HG02981 (cell line): Measurements from ENCODE around the gene SSX4.
"Not testable (repeated sequence)": the region's sequence is repeated elsewhere in the genome, so short reads cannot be mapped to it uniquely, and the experiment has no call there.

Source experiments
- ATAC-seq: cut with Tn5 transposase; IDR thresholded peaks from one replicate; pipeline ENCODE4 v1.9.1; 2021; ENCODE audit warnings: mild to moderate bottlenecking, moderate library complexity; ENCODE audit not compliant: unreplicated experiment

SSX4 gene, protein sequence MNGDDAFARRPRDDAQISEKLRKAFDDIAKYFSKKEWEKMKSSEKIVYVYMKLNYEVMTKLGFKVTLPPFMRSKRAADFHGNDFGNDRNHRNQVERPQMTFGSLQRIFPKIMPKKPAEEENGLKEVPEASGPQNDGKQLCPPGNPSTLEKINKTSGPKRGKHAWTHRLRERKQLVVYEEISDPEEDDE

DNA sequence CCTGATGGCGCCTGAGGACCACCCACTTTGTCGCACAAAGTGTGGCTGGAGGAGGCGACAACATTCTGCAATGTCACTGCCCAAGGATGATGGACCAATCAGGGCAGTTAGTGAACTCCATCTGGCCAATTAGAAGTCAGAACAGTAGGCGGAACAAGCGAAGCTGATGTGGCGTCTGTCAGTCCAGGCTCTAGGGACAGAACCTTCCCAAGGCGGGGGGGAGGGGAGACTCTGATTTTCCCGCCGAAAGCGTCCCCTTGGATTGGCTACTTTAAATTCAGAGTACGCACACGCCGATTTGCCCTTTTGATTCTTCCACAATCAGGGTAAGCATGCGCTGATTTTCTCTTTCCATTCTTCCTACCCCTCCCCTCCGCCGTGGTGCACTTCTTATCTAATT is at the start of gene SSX4:
Gene SSX4, plus strand, starts transcription at position 301 of the 400 bp plus-strand sequence. CDS start 515 bp downstream, outside the sequence.
- not testable (repeated sequence) for ATAC-seq

GRCh38 chrX:48346059-48346458 is 37.3 kb upstream of the SSX4 start:
- ATAC-seq = not testable (repeated sequence)

GRCh38 chrX:48356315-48357094 is 26.8 kb upstream of the SSX4 start, which contains the start of gene SSX3:
TSS of gene SSX3 (minus strand) at chrX:48356703. CDS start at chrX:48355249, 1,454 bp downstream.
- not testable (repeated sequence) for ATAC-seq

- ATAC-seq = no peak
Measured at GRCh38 chrX:48357681-48358080, 25.7 kb upstream of the SSX4 start.

DNA sequence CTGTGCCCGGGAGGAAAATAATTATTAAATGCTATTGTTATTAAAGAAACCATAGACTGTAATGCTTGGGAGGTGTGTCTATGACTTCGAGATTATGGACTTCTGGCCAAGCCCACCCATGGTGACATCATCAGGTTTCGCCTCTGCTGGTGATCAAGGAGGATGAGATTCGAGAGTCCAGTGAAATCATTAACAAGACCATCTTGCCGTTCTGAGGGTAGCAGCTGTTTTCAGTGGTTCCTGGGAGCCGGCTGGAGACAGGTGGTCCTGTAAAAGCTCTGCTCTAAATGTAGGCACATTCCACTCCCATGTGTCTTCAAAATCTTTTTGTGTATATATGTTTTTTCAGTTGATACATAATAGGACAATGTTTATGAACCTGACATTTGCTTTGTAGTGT is 24.1 kb upstream of the SSX4 start:
- not testable (repeated sequence) for ATAC-seq

GRCh38 chrX:48367717-48368408 is 15.5 kb upstream of the SSX4 start:
- ATAC-seq = not testable (repeated sequence)

- ATAC-seq = not testable (repeated sequence)
Measured at GRCh38 chrX:48370408-48370807, 12.9 kb upstream of the SSX4 start.

DNA sequence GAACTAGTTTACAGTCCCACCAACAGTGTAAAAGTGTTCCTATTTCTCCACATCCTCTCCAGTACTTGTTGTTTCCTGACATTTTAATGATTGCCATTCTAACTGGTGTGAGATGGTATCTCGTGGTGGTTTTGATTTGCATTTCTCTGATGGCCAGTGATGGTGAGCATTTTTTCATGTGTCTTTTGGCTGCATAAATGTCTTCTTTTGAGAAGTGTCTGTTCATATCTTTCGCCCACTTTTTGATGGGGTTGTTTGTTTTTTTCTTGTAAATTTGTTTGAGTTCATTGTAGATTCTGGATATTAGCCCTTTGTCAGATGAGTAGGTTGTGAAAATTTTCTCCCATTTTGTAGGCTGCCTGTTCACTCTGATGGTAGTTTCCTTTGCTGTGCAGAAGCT is 13.6 kb downstream of the SSX4 start:
- not testable (repeated sequence) for ATAC-seq

DNA sequence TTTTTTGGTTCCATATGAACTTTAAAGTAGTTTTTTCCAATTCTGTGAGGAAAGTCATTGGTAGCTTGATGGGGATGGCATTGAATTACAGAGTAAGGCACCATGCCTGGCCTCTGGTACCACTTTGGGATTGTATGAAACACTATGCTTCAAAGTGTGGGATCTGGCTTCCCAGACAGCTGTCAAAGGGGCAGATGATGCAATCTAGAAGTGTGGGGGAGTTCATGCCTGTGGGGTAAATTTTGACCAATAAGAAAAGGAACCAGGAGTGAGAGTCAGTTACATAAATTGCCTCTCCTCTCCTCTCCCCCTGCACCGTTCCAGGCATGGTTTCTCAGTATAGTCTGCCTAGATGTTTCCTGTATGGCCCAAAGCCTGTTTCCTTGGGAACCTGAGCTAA is 14.5 kb downstream of the SSX4 start:
- ATAC-seq = not testable (repeated sequence)

DNA sequence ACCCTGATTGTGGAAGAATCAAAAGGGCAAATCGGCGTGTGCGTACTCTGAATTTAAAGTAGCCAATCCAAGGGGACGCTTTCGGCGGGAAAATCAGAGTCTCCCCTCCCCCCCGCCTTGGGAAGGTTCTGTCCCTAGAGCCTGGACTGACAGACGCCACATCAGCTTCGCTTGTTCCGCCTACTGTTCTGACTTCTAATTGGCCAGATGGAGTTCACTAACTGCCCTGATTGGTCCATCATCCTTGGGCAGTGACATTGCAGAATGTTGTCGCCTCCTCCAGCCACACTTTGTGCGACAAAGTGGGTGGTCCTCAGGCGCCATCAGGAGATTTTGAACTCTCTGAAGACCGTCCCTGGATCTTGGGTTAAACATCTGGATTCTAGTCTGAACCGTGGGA is 28.5 kb downstream of the SSX4 start, which contains the start of gene SSX4B:
Gene SSX4B, minus strand, starts transcription at position 101 of the 400 bp plus-strand sequence. CDS start 588 bp downstream, outside the sequence.
- not testable (repeated sequence) for ATAC-seq

- ATAC-seq = not testable (repeated sequence)
Measured at GRCh38 chrX:48427027-48427716, 43.8 kb downstream of the SSX4 start.

- not testable (repeated sequence) for ATAC-seq
Measured at GRCh38 chrX:48429606-48430005, 46.3 kb downstream of the SSX4 start.

DNA sequence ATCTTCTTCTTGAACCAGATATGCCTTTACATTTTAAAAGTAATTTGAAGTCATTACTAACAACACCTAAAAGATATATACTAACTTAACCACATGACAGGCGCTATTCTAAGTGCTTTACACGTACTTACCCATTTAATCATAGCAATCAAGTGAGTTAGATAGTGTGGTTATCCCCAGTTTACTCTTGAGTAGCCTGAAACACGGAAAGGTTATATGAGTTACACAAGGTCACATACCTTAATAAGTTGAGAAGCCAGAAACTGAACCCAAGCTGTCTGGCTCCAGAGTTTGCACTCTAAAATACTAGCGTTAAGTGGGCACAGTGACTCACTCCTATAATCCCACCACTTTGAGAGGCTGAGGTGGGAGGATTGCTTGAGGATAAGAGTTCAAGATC is 46.8 kb downstream of the SSX4 start:
- ATAC-seq = not testable (repeated sequence)

DNA sequence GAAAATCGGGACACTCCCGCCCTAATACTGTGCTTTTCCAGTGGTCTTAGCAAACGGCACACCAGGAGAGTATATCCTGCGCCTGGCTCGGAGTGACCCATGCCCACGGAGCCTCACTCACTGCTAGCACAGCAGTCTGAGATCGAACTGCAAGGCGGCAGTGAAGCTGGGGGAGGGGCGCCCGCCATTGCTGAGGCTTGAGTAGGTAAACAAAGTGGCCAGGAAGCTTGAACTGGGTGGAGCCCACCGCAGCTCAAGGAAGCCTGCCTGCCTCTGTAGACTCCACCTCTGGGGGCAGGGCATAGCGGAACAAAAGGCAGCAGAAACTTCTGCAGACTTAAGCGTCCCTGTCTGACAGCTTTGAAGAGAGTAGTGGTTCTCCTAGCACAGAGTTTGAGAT is 50.4 kb downstream of the SSX4 start:
- ATAC-seq = not testable (repeated sequence)
